Astrocyte (in vitro differentiated cells and primary cell): ENCODE data around the gene IQGAP3. TPM values are rescaled to one million over a fixed set of nuclear protein-coding genes. Genes with fewer than 3 reads are reported as not detected.
A peak's percentile ranks its signal among the peaks of the same experiment; 100 is the strongest.

Experiments used
- DNase-seq: peaks from one replicate; pipeline ENCODE4 v3.0.0-alpha.2; 2010; ENCODE audit warnings: low read depth
- FAIRE-seq: peaks from 2 replicates; lab custom pipeline; 2011; peaks lifted over from hg19 to GRCh38; lab: Jason Lieb, UNC
- H2AFZ ChIP-seq: 2 replicates; pipeline ENCODE4 v1.6.0; 2012; ENCODE audit warnings: low read depth, low read length, inconsistent platforms
- H3K27ac ChIP-seq: 2 replicates; pipeline ENCODE4 v1.5.1; 2011; ENCODE audit warnings: low read depth, low read length, inconsistent platforms
- H3K27me3 ChIP-seq: 2 replicates; pipeline ENCODE4 v1.6.0; 2011; ENCODE audit warnings: low read length, inconsistent platforms; ENCODE audit not compliant: insufficient read depth
- H3K36me3 ChIP-seq: 2 replicates; pipeline ENCODE4 v1.5.1; 2011; ENCODE audit warnings: low read length, inconsistent platforms; ENCODE audit not compliant: insufficient read depth
- H3K4me1 ChIP-seq: 2 replicates; pipeline ENCODE4 v1.5.1; 2011; ENCODE audit warnings: low read length, inconsistent platforms; ENCODE audit not compliant: insufficient read depth
- H3K4me2 ChIP-seq: 2 replicates; pipeline ENCODE4 v1.6.0; 2012; ENCODE audit warnings: low read length, inconsistent platforms
- H3K4me3 ChIP-seq: 2 replicates; pipeline ENCODE4 v1.5.1; 2011; ENCODE audit warnings: low read depth, mild to moderate bottlenecking, low read length, inconsistent platforms; ENCODE audit not compliant: insufficient read depth
- H3K79me2 ChIP-seq: 2 replicates; pipeline ENCODE4 v1.6.0; 2012; ENCODE audit warnings: mild to moderate bottlenecking, low read length, inconsistent platforms; ENCODE audit not compliant: insufficient read depth
- H3K9ac ChIP-seq: 2 replicates; pipeline ENCODE4 v1.6.0; 2012; ENCODE audit warnings: mild to moderate bottlenecking, low read length, inconsistent platforms
- H3K9me3 ChIP-seq: 2 replicates; pipeline ENCODE4 v1.5.1; 2012; ENCODE audit warnings: low read depth, mild to moderate bottlenecking, low read length, inconsistent platforms; ENCODE audit not compliant: insufficient read depth
- H4K20me1 ChIP-seq: 2 replicates; pipeline ENCODE4 v1.6.0; 2012; ENCODE audit warnings: low read length, inconsistent platforms; ENCODE audit not compliant: insufficient read depth
- H3K27ac Mint-ChIP-seq: one replicate; pipeline ENCODE4 v1.8.0; 2021; ENCODE audit warnings: mild to moderate bottlenecking, mixed read lengths; ENCODE audit not compliant: unreplicated experiment
- H3K27me3 Mint-ChIP-seq: one replicate; pipeline ENCODE4 v1.8.0; 2021; ENCODE audit warnings: low read depth, mixed read lengths; ENCODE audit not compliant: unreplicated experiment
- H3K36me3 Mint-ChIP-seq: one replicate; pipeline ENCODE4 v1.8.0; 2021; ENCODE audit warnings: low read depth, mixed read lengths; ENCODE audit not compliant: unreplicated experiment
- H3K4me1 Mint-ChIP-seq: one replicate; pipeline ENCODE4 v1.8.0; 2021; ENCODE audit warnings: low read depth, mixed read lengths; ENCODE audit not compliant: unreplicated experiment
- H3K4me3 Mint-ChIP-seq: one replicate; pipeline ENCODE4 v1.8.0; 2021; ENCODE audit warnings: mild to moderate bottlenecking, moderate library complexity, mixed read lengths; ENCODE audit not compliant: unreplicated experiment
- H3K9me3 Mint-ChIP-seq: one replicate; pipeline ENCODE4 v1.8.0; 2021; ENCODE audit warnings: mild to moderate bottlenecking, mixed read lengths; ENCODE audit not compliant: unreplicated experiment
- CTCF ChIP-seq: IDR thresholded peaks from 2 replicates; pipeline ENCODE4 v1.5.1; 2011; ENCODE audit warnings: low read depth, mild to moderate bottlenecking, inconsistent platforms, low read length, moderate library complexity; ENCODE audit not compliant: insufficient read depth
- EZH2 ChIP-seq: IDR thresholded peaks from 2 replicates; pipeline ENCODE4 v1.6.1; 2012; ENCODE audit warnings: mild to moderate bottlenecking, low read length, inconsistent platforms; ENCODE audit not compliant: insufficient read depth
- total RNA-seq: library from RNA; stranded (reverse); gene quantifications from 2 replicates; pipeline ENCODE4 v1.2.1, GENCODE V29; 2021

Gene IQGAP3
- total RNA-seq, 1 donor from 2014 or later, result 2.2 TPM

DNA sequence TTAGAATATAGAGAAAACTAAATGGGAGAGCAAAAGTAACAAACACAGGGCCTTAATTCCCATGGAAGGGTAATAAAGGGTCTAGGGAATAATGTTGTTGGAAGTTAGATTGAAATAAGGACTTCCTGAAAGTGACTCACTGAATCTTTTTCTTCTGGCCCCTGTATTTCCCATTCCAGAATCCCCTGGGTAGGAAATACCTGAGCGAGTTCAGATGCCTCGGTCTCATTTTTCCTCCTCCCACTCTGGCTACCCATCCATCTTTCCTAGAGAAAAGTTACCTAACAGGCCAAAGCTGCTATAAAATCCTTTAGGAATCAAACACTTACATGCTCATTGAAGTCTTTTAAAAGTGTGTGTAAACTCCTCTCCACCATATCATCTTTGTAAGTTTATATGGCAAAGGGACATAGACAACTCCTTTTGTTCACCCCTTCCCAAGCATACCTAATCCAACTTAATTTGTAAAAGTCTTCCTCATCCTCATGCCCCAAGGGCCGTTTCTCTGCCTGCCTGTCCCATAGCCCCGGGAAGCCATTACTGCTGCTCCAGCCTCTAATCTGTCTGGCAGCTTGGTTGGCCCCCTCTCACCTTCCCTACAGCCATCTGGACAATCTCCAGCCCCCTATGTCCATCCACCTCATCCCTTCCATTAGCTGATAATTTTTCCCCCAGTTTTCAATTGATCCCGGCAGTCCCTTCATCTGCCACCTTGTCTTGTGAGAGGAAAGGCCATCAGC, 68.5 kb downstream of the IQGAP3 start:
- Histone ChIP-seq H3K9ac (peak overlapping the region; percentile 90), H3K27ac (peak overlapping the region; percentile 100), H3K4me1 (peaks cover 47% of the 10 kb centered on the region), H3K4me3 (no peak overlapping the region), H3K4me2 (peak overlapping the region; percentile 98), H3K27me3 (no peaks in the 10 kb centered on the region), H3K79me2 (peaks cover 16% of the 10 kb centered on the region), H3K9me3 (no peaks in the 10 kb centered on the region), H3K36me3 (no peaks in the 10 kb centered on the region), H2AFZ (no peak overlapping the region), H4K20me1 (peaks cover 8% of the 10 kb centered on the region)
- no peak for DNase-seq
- Mint-ChIP-seq H3K27ac (peak overlapping the region; percentile 98), H3K27me3 (no peaks in the 10 kb centered on the region), H3K9me3 (no peaks in the 10 kb centered on the region), H3K4me3 (peak overlapping the region; percentile 63), H3K36me3 (no peaks in the 10 kb centered on the region), H3K4me1 (peaks cover 36% of the 10 kb centered on the region)
- FAIRE-seq, result no peak
- no peak for TF ChIP-seq EZH2
- no peak for TF ChIP-seq CTCF

DNA sequence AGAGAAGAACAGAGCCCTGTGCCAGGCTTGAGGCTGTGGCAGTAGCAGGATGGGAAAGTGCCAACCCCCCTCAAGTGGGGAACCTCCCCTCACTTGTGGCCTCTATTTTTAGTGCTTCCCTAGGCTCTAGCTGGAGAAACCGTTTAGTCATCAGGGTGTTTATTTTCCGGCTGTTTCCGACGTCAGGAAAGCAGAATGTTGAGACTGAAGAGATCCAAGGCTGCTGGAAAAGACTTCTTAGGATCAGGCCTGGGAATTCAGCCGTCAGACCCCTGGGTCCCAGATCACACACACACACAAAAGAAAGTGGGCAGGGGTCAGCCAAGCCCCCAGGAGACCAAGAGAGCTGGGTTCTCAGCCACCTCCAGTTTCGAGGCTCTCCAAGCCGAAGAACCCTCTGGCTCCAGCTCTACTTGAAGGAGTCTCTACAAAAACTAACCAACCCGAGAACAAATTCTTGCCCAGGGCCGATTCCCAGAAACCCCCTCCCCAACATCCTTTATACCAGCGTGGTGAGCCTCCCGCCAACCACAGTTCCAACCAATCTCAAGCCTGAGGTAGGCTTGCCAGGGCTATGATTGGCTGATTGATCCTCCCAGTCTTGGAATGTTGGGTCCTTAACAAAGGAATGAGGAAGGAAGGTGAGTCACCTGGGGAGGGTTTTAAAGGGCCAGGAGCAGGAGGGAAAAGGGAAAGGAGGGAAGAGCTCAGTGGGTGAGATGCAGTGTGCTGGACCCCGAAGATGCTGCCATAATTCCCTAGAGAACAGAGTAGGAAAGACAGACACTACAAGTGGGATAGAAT, 69.3 kb downstream of the IQGAP3 start:
- TF ChIP-seq CTCF, result no peak
- TF ChIP-seq EZH2, result no peak
- DNase-seq (peak; percentile 94), FAIRE-seq (no peak)
- H3K36me3 ChIP-seq, result no peaks in the 10 kb centered on the region
- peak overlapping the region; percentile 98 for H3K4me2 ChIP-seq
- H3K79me2 ChIP-seq, result peaks cover 24% of the 10 kb centered on the region
- peaks cover 38% of the 10 kb centered on the region for H3K4me1 Mint-ChIP-seq
- peak overlapping the region; percentile 90 for H3K9ac ChIP-seq
- peak overlapping the region; percentile 12 for H2AFZ ChIP-seq
- H3K27me3 Mint-ChIP-seq, result no peaks in the 10 kb centered on the region
- H3K27ac ChIP-seq, result peak overlapping the region; percentile 100
- no peaks in the 10 kb centered on the region for H3K9me3 ChIP-seq
- peaks cover 16% of the 10 kb centered on the region for H4K20me1 ChIP-seq
- no peaks in the 10 kb centered on the region for H3K36me3 Mint-ChIP-seq
- H3K27ac Mint-ChIP-seq, result peak overlapping the region; percentile 98
- peaks cover 51% of the 10 kb centered on the region for H3K4me1 ChIP-seq
- H3K27me3 ChIP-seq, result no peaks in the 10 kb centered on the region
- no peaks in the 10 kb centered on the region for H3K9me3 Mint-ChIP-seq
- peak overlapping the region; percentile 13 for H3K4me3 ChIP-seq
- peak overlapping the region; percentile 66 for H3K4me3 Mint-ChIP-seq
